ENCODE measurements around the gene ZBED4.

Gene ZBED4

GRCh38 chr22:49906799-49907290, 53.2 kb downstream of the ZBED4 start:
- DNase-seq = no peak

GRCh38 chr22:49907807-49908206, 54.2 kb downstream of the ZBED4 start:
- DNase-seq = no peak

- DNase-seq = peak; percentile 47
Observed at GRCh38 chr22:49909476-49910205, 56.0 kb downstream of the ZBED4 start.

DNA sequence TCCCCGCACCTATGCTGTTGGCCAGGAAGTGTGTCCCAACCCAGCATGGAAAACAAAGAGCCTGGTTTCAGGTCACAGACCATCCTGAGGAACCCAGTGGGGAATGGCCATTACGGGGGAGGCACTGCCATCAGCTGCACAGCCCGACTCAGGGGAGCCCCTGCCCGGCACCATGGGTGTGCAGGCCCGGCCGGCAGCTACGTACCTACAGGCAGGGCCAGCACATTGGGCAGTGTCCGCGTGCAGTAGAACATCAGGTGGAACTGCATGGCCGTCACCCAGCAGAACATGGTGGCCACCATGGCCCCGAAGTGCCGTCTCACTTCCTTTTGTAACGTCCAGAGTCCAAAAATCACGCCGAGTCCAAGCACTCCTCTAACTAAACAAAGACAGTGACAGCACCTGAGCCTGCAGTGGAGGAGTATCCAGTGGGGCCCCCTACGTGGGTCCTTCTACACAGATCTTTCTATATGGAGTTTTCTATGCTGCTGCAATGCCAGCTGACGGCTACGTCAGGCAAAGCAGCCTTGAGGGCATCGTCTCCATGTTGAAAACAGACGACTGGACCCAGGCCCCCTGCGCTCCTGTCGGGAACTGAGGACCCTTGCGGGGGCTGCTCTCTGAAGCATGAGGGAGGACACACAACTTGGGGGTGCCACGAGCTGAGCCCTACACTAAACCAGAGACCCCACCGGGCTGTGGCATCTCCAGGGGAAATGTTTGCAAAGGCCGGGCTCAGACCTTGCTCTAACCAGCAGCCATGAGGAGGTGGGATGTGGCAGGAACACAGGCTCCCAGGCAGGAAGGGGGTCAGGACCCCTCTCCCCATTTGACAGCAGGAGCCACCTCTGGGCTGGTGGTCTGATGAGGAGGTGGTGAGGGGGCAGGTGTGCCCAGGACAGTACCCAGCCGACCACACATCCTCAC, 56.8 kb downstream of the ZBED4 start:
- DNase-seq = peak; percentile 42

DNA sequence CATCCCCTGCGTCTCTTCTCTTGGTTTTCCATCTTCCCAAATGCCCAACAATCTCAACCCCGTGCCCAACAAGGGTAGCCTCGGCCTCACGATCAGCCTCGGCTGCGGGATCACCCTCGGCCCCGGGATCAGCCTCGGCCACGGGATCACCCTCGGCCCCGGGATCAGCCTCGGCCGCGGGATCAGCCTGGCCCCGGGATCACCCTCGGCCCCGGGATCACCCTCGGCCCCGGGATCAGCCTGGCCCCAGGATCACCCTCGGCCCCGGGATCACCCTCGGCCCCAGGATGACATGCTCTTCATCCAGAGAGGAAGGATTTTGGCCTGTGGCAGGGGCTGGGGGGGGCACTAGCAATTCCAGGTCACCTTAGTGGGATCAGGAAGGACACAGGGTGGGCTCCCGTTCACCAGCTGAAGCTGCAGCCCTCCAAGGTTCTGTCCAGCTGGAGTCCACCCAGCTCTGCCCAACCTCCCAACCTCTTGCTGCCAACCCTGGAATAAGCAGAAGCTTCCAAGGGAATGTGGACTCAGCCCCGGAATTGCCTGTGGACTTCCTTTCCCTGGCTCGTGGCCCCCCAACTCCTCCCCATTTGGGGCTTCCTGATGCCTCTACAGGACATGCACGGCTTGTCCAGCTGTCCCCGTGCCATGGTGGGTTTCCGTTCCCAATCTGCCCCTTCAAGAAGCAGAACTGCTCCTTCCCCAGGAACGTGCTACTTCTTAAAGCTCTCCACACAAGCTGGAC, 58.4 kb downstream of the ZBED4 start:
- no peak for DNase-seq

- no peak for DNase-seq
Observed at GRCh38 chr22:49913026-49913425, 59.4 kb downstream of the ZBED4 start.

DNA sequence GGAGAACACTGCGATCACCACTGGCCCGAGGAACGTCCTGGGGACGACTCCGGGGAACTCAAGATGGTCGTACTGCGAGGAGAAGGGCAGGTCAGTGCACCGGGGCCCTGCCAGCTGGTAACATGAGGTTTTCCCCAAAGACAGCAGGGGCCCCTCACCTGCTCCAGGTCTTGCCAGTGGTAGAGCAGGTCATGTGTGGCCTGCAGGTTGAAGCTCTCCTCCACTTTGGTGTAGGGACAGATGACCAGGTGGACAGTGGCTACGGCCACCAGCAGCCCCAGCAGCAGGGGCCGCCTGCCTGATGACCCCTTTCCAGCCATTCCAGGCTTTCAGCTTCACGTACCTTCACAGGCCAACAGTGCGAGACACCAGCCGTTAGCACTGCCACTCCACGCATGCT, 59.8 kb downstream of the ZBED4 start:
- DNase-seq = no peak

DNA sequence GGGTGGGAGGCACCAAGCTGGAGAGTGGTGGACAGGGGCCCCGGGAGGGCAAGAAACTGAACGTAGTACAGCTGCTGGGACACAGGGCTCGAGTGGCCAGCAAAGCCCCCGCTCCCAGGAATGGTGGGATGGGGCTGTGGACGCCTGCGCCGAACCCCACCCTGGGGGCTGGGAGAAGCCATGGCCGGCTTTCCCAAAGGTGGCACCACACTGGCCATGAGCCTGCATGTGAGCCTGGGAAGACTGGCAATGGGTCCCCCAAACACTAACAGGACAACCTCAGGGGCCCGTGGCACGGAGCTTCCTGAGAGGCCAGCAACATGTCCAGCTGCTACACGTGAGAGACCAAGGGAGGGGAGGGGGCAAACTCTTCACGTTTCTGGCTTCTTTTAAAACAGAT, 60.6 kb downstream of the ZBED4 start:
- no peak for DNase-seq

- DNase-seq = no peak
Observed at GRCh38 chr22:49915610-49916009, 62.0 kb downstream of the ZBED4 start.

GRCh38 chr22:49916831-49917230, 63.2 kb downstream of the ZBED4 start:
- DNase-seq = no peak

DNA sequence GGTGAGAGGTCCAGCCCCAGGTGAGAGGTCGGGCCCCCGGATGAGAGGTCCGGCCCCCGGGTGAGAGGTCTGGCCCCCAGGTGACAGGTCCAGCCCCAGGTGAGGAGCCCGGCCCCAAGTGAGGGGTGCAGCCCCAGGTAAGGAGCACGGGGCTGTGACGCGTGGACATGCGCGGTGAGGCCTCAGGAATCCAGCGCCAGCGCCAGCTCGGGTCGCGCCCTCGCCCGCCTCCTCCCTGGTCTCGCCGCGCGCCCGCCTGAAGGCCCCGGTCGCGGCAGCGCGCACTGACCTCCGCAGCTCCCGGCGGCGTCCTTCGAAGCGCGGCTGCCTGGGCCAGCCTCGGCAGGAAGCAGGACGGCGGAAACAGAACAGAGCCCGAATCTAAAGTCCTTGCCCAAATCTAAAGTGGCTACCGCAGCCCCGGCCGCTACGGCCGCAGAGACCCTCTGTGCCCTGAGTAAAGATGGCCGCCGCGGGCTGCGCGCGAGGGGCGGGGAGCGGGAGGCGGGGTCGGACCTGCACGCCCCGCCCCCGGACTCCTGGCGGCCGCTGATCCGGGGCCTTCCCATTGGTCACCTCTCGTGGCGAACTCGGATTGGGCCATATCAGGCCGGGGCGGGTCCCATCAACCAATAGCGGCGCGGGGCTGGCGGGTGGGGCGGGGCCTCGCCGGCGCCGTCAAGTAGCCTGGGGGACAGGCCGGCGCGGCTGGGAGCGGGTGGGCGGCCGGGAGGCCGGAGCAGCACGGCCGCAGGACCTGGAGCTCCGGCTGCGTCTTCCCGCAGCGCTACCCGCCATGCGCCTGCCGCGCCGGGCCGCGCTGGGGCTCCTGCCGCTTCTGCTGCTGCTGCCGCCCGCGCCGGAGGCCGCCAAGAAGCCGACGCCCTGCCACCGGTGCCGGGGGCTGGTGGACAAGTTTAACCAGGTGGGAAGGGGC, 64.6 kb downstream of the ZBED4 start, which contains the start of the genes ALG12 and CRELD2:
Gene ALG12 (minus strand): TSS at position 465 of the 937 bp plus-strand sequence. CDS start 4,673 bp downstream, outside the sequence.
Gene CRELD2 (plus strand): TSS at position 661 of the 937 bp plus-strand sequence. CDS start 136 bp downstream, at position 797.
- peak; percentile 99 for DNase-seq

DNA sequence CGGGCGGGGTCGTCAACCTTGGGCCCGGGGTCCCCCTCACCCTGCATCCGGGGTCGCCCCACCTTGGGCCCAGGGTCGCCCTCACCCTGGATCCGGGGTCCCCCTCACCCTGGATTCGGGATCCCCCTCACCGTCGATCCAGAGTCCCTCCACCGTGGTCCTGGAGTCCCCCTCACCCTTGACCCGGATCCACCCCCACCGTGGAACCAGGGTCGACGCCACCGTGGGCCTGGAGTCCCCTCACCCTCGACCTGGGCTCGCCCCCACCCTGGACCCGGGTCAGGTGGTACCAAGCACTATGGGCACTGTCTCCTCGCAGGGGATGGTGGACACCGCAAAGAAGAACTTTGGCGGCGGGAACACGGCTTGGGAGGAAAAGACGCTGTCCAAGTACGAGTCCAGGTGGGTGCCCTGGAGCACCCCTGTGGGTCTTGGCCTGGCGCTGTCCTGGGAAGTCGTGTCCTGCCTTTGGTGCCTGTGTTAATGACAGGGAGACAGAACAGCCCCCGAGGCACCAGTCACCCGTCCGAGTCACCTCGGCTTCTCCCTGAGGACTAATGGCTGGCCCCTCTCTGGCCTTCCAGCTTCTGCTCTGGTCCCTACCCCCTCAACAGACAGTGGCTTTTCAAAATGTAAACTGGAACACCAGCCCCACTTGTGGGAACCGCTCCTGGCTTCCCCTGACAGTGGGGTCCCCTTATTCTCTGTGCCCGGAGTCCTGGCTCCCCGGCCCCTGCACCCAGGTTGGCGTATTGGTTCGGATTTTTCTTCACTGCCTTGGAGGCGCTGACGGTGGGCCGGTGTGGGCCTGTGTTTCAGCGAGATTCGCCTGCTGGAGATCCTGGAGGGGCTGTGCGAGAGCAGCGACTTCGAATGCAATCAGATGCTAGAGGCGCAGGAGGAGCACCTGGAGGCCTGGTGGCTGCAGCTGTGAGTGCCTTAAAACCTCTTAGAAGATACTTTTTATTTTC, 65.6 kb downstream of the ZBED4 start:
- no peak for DNase-seq

- DNase-seq = no peak
Observed at GRCh38 chr22:49920859-49921258, 67.2 kb downstream of the ZBED4 start.

GRCh38 chr22:49921508-49922278, 68.0 kb downstream of the ZBED4 start:
- DNase-seq = no peak

DNA sequence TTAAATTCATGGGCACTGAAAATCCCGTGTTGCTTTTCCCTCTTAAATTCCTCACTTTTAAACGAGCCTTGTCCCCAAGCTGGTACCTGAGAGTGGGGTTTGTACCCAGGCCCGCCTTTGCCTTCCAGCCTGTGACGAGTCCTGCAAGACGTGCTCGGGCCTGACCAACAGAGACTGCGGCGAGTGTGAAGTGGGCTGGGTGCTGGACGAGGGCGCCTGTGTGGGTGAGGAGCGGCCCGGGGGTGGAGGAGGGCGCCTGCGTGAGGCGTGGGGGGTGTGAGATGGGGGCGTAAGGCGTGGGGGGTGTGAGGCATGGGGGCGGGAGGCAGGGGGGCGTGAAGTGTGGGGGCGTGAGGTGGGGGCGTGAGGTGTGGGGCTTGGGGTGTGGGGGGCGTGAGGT, 68.8 kb downstream of the ZBED4 start:
- DNase-seq = no peak

DNA sequence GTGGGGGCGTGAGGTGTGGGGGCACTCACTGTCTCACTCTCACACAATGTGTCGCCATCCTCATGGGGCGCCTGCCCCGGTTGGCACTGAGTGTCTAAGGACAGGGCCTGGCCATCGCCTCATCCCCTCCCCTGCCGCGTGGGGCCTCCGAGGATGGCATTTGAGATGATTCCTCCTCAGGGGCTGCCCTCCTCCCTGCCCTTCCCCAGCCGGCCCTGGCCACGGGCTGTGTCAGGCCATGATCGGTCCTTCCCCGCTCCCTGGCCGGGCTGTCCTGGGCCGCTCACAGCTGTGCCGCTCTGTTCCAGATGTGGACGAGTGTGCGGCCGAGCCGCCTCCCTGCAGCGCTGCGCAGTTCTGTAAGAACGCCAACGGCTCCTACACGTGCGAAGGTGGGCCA, 69.3 kb downstream of the ZBED4 start:
- no peak for DNase-seq

GRCh38 chr22:49923445-49923844, 69.8 kb downstream of the ZBED4 start:
- no peak for DNase-seq

DNA sequence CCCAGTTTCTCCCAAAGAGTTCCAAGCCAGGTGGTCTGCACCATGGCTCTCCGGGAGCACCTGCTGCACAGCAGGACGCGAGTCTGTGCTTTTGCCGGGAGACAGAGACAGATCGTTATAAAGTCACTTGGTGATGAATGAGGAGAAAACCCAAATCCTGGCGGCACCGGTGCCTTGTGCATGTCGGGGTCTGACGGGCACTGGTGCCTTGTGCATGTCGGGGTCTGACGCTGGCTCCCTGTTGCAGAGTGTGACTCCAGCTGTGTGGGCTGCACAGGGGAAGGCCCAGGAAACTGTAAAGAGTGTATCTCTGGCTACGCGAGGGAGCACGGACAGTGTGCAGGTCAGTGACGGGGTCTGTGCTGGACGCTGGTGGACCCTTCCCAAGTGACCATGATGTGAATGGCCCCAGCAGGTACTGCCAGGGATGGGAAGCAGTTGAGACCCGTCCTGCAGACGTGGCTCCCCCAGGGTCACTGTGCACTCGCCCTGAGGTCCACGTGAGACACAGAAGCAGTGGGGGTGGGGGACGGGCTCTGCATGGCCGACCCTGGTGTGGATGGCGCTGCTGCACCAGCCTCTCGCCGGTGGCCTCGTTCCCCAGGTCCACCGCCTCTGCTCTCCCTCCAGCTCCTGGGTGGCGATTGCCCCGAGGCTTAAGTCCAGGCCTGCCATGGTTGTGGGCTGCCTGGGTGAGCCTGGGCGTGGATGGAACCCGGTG, 70.6 kb downstream of the ZBED4 start:
- no peak for DNase-seq
